ENCODE data around the gene ABCC8.

Gene ABCC8

DNA sequence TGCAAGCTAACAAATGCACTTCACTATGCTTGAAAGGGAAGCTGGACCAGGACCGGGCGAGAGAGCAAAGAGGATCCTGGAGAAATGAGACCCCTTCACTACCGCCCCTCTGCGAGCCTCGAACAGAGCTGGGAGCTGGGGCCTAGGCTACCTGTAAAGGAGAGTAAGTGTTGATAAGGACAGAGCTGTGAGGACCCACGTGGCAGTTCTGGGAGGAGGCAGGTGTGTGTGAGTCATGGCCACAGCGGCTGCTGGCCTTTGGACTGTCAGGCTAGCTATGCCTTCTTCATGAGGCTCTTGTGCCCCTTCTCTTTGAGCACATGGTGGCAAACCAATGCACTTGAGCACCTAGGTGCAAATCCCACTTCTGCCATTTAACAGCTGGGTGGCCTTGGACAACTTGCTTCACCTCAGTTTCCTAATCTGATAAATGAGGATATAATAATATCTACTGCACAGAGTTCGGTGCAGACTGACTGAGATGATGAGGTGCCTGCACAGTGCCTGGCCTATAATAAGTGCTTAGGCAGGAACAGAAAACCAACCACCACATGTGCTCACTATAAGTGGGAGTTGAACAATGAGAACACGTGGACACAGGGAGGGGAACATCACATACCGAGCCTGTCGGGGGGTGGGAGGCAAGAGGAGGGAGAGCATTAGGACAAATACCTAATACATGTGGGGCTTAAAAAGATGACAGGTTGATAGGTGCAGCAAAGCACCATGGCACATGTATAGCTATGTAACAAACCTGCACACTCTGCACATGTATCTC is 52.9 kb downstream of the ABCC8 start:
- no peak for DNase-seq

DNA sequence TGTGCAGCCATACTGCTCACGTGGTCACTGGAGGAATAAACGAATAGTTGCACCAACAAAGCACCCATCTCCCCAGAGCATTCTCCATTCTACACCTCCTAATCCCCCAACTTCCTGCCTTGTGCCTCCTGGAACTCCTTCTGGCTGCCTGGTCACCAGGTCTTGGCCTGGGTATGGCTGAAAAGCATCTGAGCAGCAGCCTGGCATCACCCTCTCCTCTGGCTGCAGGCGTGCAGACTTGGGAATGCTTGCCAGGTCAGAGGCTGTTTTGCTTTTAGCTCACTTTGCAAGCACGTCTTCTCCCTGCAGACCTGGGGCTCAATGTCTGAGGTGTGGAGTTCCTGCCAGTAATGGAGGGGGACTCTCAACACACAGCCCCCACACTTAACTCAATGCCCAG is 54.9 kb downstream of the ABCC8 start:
- DNase-seq: no peak

DNA sequence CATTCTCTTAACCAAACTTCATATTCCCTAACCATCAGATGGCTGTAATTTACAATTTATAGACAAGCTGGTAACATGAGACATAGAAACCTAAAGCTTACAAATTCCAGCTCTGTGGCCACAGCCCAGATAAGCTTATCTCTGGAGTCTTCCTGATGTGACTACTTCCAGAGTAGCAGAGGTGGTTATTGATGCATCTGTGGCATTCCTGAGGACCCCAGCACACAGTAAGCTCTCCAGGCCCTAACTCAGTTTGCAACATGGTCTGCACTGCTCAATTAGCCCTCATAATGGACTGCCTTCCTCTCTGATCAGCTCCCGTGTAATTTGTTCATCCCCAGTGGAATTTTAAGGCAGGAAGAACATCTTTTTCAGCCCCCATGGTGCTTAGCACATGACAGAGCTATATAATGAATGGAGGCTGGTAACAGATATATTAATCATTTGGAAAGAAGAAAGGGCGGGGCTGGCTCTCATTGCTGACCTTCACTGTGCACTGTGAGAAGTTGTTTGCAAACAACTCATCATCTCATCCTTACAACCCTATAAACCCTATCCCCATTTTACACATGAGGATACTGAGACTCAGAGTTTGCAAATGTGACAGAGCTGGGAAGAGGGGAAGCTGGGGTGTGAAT is 58.1 kb downstream of the ABCC8 start:
- DNase-seq: no peak

- DNase-seq: no peak
These were observed 60.2 kb downstream of the ABCC8 start for GRCh38 chr11:17416492-17416891.

DNA sequence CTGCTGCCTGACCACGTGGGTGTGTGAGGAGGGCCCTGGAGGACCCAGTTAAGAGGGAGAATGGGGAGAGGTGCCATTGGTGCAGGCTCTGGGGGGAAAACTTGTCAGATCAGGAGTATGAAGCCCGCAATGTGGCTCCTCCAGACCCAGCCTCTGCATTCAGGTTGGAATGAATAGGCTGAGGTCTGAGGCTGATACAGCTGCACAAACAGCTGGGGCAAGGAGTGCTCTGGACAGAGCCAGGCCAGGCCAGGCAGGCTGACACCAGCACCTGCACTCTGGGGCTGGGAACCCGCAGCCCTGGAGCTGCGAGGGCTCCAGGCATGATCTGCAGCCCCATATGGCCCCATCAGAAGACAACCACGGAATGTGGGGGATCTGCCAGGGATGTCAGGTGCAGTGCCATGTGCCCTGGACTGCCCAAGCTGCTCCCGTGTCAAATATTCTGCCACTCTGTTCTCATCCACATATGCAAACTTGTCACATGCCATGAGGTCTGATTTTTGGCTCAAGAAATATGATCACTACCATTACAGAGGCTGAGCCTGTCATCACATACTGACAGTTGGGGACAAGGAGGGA is 61.0 kb downstream of the ABCC8 start:
- no peak for DNase-seq

DNA sequence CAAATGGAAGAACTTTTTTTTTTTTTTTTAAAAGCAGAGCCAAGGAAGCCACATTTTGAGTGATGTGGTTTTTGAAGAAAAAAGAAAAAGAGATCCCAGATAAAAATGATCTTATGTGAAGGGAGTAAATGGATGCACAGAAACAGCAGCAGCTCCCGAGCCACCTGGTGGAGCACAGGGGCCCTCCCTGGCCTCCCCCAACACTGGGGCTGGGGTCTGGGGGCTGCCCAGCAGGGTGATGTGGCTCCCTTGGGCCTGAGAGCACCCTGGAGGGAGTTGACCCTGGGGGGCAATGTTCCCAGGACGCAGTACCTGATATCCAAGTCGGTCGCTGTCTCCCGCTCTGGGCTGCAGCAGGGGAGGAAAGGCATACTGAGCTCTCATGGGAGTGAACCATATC is 61.7 kb downstream of the ABCC8 start:
- DNase-seq: no peak

- DNase-seq: no peak
These were observed 62.3 kb downstream of the ABCC8 start for GRCh38 chr11:17414317-17414737.

GRCh38 chr11:17413414-17414316 is 63.0 kb downstream of the ABCC8 start:
- DNase-seq: no peak

DNA sequence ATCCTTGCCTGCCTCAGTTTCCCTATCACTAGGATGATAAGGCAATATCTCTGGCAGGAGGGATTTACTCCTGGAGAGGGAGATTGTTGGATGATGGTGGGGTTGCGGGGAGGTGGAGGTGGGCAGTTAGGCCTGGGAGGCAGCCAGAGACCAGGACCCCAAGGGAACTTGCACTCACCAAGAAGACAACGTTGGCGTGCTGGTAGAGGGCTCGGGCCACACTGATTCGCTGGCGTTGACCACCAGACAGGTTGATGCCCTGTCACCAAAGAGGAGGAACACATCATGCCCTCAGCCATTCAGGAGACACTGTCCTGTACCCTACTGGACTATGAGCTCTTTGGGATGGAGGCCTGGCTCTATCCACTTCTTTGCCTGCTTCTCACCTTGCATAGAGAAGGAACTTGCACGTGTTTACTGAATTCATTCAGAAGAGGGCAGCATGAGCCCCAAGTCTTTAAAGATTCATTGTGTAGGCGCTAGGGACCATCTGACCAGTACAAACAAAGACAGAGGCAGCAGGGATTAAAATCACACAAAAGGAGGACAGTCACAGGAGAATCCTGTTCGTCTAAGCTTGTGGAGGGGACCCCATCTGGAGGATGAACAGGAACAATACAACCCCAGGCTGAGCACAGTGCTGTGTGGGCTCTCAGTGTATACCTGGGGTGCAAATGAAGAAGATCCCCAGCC is 64.0 kb downstream of the ABCC8 start:
- DNase-seq: no peak

DNA sequence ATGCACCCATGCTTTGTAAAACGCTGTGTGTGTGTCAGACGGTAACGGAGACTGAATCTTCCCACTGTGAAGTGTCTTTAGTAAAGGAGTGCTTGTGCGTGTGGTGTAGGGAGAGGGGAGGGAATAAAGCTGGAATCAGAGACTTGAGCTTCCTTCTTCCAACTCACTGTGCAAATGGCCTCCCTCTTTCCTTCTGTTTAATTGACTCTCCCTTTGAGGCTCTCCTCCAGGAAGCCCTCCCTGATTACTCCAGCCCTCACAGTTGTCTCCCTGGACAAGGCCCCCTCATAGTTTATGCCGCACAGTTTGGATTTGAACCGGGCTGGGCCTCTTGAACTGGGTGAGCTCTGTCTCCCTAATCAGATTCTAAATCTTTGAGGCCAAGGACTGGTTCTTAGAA is 65.2 kb downstream of the ABCC8 start:
- no peak for DNase-seq

- no peak for DNase-seq
These were observed 65.9 kb downstream of the ABCC8 start for GRCh38 chr11:17410606-17411379.

DNA sequence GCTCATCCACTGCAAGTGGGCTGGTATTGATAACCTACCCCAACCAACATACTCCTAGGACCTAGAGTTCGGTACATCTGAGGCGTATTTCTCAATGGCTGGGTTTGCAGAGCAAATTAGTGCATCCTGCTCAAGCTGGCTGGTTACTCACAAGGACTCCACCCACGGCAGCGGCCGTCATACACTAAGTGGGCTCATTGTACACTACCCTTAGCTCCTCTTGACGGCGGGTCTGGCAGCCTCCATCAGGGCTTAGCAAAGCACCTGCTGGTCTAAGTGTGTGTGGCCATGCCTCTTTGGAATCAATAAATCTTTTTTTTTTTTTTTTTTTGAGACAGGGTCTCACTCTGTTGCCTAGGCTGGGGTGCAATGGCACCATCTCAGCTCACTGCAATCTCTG is 68.0 kb downstream of the ABCC8 start:
- DNase-seq: no peak

- no peak for DNase-seq
These were observed 68.6 kb downstream of the ABCC8 start for GRCh38 chr11:17408026-17408425.

GRCh38 chr11:17407575-17407974 is 69.1 kb downstream of the ABCC8 start:
- DNase-seq: no peak

DNA sequence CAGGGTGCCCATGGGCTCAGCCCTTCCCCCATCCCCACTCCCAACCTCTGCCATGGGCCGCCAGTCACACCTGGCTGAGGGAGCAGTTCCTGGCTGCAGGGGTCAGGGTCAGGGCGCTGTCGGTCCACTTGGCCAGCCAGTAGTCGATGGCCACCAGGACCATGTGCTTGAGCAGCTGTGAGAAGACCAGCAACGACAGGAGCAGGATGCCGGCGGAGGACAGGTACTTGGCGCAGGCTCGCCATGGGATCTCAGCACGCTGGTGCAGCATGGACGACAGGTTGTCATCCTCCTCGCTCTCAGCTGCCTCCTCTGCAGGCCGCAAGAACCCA is 69.9 kb downstream of the ABCC8 start:
- DNase-seq: no peak

- DNase-seq: no peak
These were observed 70.4 kb downstream of the ABCC8 start for GRCh38 chr11:17406082-17406817.

GRCh38 chr11:17405232-17406005 is 71.2 kb downstream of the ABCC8 start:
- no peak for DNase-seq

DNA sequence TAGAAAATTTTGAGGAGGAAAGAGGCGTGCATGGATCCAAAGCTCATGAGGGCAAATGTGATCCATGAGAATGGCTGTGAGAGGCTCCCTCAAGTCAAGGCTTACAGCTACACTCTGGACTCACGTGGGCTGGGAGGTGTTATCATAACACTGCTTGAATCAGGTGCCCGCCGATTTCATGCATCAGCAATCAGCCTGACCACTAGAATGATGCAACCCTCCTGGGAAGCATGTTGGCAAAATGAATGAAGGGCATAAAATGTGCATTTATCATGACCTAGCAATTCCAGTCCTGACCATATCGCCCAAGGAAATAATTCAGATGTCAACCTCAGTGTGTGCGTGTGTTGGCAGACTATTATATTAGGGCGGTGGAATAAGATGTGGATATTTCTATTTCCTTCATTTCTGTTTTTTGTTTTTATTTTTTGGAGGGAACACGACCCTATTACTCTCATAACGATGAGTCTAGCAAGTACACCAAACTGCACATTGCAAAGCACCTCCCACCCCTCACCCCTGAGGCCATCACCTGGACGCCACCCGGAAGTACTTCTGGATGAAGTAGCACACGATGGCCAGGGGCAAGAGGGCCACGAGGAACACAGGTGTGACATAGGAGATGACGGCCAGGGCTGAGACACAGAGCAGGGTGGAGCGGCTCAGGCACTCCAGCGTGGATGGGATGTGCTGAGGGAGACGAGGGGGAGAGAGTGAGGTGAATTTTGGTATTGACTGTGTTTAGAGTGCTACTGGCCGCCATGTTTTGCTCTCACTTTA is 72.5 kb downstream of the ABCC8 start:
- no peak for DNase-seq

GRCh38 chr11:17402486-17402885 is 74.2 kb downstream of the ABCC8 start:
- no peak for DNase-seq

- no peak for DNase-seq
These were observed 74.8 kb downstream of the ABCC8 start for GRCh38 chr11:17401841-17402240.

Measured in activated CD8-positive, alpha-beta memory T cell treated with anti-CD3 and anti-CD28 coated beads, Interleukin-2, amount 50 U/mL, for 4 hours (primary cell).